OCI-LY1 (cell line): Measurements from ENCODE around the gene SNRNP35.
"Not testable (repeated sequence)": the region's sequence is repeated elsewhere in the genome, so short reads cannot be mapped to it uniquely, and the experiment has no call there.

ENCODE experiments used
- H2AFZ ChIP-seq: fragments of 200-600 bp; sonication (generic), shearing (Covaris generic); 2 replicates; pipeline ENCODE4 v1.6.0; 2014; ENCODE audit warnings: antibody characterized with exemption, mild to moderate bottlenecking, low read length
- H3F3A ChIP-seq: fragments of 200-600 bp; sonication (generic), shearing (Covaris generic); 2 replicates; pipeline ENCODE4 v1.6.0; 2014; ENCODE audit warnings: mild to moderate bottlenecking, antibody characterized with exemption, low read length, moderate library complexity; ENCODE audit not compliant: insufficient read depth
- H3K27ac ChIP-seq: fragments of 200-600 bp; sonication (generic); 2 replicates; pipeline ENCODE4 v1.5.1; 2014; ENCODE audit warnings: low read length, mixed run types, mild to moderate bottlenecking, low read depth; ENCODE audit not compliant: poor library complexity, severe bottlenecking
- H3K27me3 ChIP-seq: fragments of 200-600 bp; sonication (generic); 2 replicates; pipeline ENCODE4 v1.6.0; 2014; ENCODE audit warnings: antibody characterized with exemption, mild to moderate bottlenecking, low read length, moderate library complexity; ENCODE audit not compliant: insufficient read depth
- H3K36me3 ChIP-seq: fragments of 200-600 bp; sonication (generic); 2 replicates; pipeline ENCODE4 v1.6.1; 2014; ENCODE audit warnings: mild to moderate bottlenecking, antibody characterized with exemption, low read length, moderate library complexity, mixed read lengths; ENCODE audit not compliant: insufficient read depth
- H3K4me1 ChIP-seq: fragments of 200-600 bp; sonication (generic); 2 replicates; pipeline ENCODE4 v1.5.1; 2014; ENCODE audit warnings: mild to moderate bottlenecking, low read length, moderate library complexity; ENCODE audit not compliant: insufficient read depth, severe bottlenecking
- H3K4me2 ChIP-seq: fragments of 200-600 bp; sonication (generic), shearing (Covaris generic); 2 replicates; pipeline ENCODE4 v1.6.1; 2014; ENCODE audit warnings: low read length
- H3K4me3 ChIP-seq: fragments of 200-600 bp; sonication (generic); 2 replicates; pipeline ENCODE4 v1.5.1; 2014; ENCODE audit warnings: low read length, low read depth, mild to moderate bottlenecking, mixed read lengths; ENCODE audit not compliant: poor library complexity, severe bottlenecking
- H3K79me2 ChIP-seq: fragments of 200-600 bp; shearing (Covaris generic); 2 replicates; pipeline ENCODE4 v1.6.1; 2016; ENCODE audit warnings: mixed run types, low read length, mixed read lengths; ENCODE audit not compliant: insufficient read depth
- H3K9ac ChIP-seq: fragments of 200-600 bp; sonication (generic), shearing (Covaris generic); 2 replicates; pipeline ENCODE4 v1.6.1; 2014; ENCODE audit warnings: mild to moderate bottlenecking, low read length, mixed read lengths
- H3K9me2 ChIP-seq: fragments of 200-600 bp; sonication (generic), shearing (Covaris generic); 2 replicates; pipeline ENCODE4 v1.6.1; 2014; ENCODE audit warnings: low read depth, mild to moderate bottlenecking, low read length, mixed read lengths
- H3K9me3 ChIP-seq: fragments of 200-600 bp; shearing (Covaris generic); 2 replicates; pipeline ENCODE4 v1.6.1; 2014; ENCODE audit warnings: low read length, mixed read lengths
- H4K20me1 ChIP-seq: fragments of 200-600 bp; sonication (generic), shearing (Covaris generic); 2 replicates; pipeline ENCODE4 v1.6.0; 2016; ENCODE audit warnings: mild to moderate bottlenecking, low read length; ENCODE audit not compliant: insufficient read depth
- EZH2 ChIP-seq: fragments of 200-600 bp; sonication (generic), shearing (Covaris generic); IDR thresholded peaks from 2 replicates; pipeline ENCODE4 v1.8.0; 2017; ENCODE audit warnings: borderline replicate concordance, mixed run types, mild to moderate bottlenecking, antibody characterized with exemption, low read length, moderate library complexity, mixed read lengths
- TF ChIP-seq, protein P1 (sequence below): fragments of 200-600 bp; sonication (generic), shearing (Covaris generic); IDR thresholded peaks from 2 replicates; pipeline ENCODE4 v1.5.1; 2017; ENCODE audit warnings: mild to moderate bottlenecking, antibody characterized with exemption, low read length, moderate library complexity, mixed read lengths

The SNRNP35 gene

DNA sequence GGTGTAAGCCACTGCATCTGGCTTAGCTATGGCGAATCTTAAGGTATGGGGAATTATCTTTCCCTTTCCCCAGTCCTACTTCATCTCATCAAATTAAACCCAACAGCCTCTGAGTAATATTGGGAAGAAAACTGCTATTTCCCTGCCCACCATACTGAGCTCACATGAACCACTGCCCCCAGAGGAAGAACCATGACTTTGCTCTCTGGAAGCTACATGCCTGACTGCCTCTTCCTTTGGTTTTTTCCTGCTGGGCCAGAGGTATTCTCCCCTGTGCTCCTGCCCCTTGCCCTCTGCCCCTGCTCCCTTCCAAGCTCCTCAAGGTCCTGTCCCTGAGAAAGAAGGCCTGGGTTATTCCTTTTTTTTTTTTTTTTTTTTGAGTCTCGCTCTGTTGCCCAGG is 36.6 kb upstream of the SNRNP35 start:
- H3K27me3 ChIP-seq, result no peaks in the 10 kb centered on the region
- no peaks in the 10 kb centered on the region for H3K79me2 ChIP-seq
- no peaks in the 10 kb centered on the region for H4K20me1 ChIP-seq
- H3K4me2 ChIP-seq, result no peak overlapping the region
- no peak overlapping the region for H3K9ac ChIP-seq
- no peaks in the 10 kb centered on the region for H3K9me2 ChIP-seq
- no peaks in the 10 kb centered on the region for H3K9me3 ChIP-seq
- H3K4me1 ChIP-seq, result peaks cover 10% of the 10 kb centered on the region
- no peak overlapping the region for H2AFZ ChIP-seq
- TF ChIP-seq, protein P1, sequence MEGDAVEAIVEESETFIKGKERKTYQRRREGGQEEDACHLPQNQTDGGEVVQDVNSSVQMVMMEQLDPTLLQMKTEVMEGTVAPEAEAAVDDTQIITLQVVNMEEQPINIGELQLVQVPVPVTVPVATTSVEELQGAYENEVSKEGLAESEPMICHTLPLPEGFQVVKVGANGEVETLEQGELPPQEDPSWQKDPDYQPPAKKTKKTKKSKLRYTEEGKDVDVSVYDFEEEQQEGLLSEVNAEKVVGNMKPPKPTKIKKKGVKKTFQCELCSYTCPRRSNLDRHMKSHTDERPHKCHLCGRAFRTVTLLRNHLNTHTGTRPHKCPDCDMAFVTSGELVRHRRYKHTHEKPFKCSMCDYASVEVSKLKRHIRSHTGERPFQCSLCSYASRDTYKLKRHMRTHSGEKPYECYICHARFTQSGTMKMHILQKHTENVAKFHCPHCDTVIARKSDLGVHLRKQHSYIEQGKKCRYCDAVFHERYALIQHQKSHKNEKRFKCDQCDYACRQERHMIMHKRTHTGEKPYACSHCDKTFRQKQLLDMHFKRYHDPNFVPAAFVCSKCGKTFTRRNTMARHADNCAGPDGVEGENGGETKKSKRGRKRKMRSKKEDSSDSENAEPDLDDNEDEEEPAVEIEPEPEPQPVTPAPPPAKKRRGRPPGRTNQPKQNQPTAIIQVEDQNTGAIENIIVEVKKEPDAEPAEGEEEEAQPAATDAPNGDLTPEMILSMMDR, result no peak
- no peak for TF ChIP-seq EZH2
- no peak overlapping the region for H3K27ac ChIP-seq
- peaks cover 6% of the 10 kb centered on the region for H3K36me3 ChIP-seq
- no peak overlapping the region for H3K4me3 ChIP-seq
- no peaks in the 10 kb centered on the region for H3F3A ChIP-seq

DNA sequence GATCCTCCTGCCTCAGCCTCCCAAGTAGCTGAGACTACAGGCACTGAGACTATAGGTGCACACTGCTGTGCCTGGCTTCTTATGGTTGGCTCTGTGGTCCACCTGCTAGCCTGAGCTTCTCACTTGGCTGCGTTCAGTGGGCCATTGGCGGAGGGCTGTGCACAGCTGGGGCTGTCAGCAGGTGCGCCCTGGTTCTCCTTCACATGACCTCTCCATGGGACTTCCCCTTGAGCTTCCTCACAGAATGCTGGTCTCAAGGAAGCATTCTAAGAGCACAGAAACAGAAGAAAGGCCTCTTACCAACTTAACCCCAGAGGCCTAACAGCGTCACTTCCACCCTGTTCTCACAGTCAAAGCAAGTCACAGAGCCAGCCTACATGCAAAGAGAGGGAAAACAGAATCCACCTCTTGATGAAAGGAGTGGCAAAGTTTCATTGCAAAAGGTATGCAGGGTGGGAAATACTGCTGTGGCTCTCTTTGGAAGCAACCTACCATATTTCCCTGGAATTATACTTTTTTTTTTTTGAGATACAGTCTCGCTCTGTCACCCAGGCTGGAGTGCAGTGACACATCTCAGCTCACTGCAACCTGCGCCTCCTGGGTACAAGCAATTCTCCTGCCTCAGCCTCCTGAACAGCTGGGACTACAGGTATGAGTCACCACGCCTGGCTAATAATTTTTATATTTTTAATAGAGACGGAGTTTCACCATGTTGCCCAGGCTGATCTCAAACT is 30.7 kb upstream of the SNRNP35 start:
- Histone ChIP-seq H3K79me2 (no peaks in the 10 kb centered on the region), H3K36me3 (peaks cover 15% of the 10 kb centered on the region), H3K4me2 (peak overlapping the region; percentile 37; the same call in 1 of the 2 replicates), H3F3A (no peaks in the 10 kb centered on the region), H2AFZ (no peak overlapping the region), H3K9me2 (no peaks in the 10 kb centered on the region), H3K9me3 (no peaks in the 10 kb centered on the region), H4K20me1 (no peaks in the 10 kb centered on the region), H3K4me3 (no peak overlapping the region), H3K27me3 (no peaks in the 10 kb centered on the region), H3K27ac (peak overlapping the region; percentile 81), H3K9ac (no peak overlapping the region), H3K4me1 (peaks cover 38% of the 10 kb centered on the region)
- TF ChIP-seq EZH2, result no peak
- TF ChIP-seq, protein P1, result no peak

DNA sequence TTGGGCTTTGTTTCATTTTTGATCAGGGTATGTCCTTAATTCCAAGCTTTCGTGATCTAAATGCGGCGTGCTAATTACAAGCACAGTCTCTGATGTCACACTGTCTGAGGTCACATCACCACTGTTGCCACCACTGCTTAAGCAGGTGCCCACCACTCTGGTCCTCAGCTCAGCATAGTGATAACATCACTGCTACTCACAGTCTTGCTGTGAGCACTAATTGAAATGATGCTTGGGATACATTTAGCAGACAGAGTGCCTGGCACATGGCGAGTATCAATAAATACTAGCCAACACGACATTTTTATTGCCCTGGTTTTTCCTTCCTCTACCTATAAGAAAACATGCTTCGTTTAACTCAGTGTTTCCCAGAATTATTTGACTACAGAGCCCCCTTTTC is 29.3 kb upstream of the SNRNP35 start:
- H3K27ac ChIP-seq, result peak overlapping the region; percentile 81
- no peaks in the 10 kb centered on the region for H3K27me3 ChIP-seq
- no peak overlapping the region for H2AFZ ChIP-seq
- H4K20me1 ChIP-seq, result no peaks in the 10 kb centered on the region
- H3F3A ChIP-seq, result no peaks in the 10 kb centered on the region
- H3K4me2 ChIP-seq, result no peak overlapping the region
- H3K4me1 ChIP-seq, result peaks cover 42% of the 10 kb centered on the region
- 0 out of 2 replicates have a peak, but pooled peaks cover under 1% of the 10 kb centered on the region for H3K79me2 ChIP-seq
- TF ChIP-seq EZH2, result no peak
- TF ChIP-seq, protein P1, result no peak
- no peaks in the 10 kb centered on the region for H3K9me2 ChIP-seq
- H3K9me3 ChIP-seq, result no peaks in the 10 kb centered on the region
- no peak overlapping the region for H3K9ac ChIP-seq
- no peak overlapping the region for H3K4me3 ChIP-seq
- peaks cover 10% of the 10 kb centered on the region for H3K36me3 ChIP-seq

DNA sequence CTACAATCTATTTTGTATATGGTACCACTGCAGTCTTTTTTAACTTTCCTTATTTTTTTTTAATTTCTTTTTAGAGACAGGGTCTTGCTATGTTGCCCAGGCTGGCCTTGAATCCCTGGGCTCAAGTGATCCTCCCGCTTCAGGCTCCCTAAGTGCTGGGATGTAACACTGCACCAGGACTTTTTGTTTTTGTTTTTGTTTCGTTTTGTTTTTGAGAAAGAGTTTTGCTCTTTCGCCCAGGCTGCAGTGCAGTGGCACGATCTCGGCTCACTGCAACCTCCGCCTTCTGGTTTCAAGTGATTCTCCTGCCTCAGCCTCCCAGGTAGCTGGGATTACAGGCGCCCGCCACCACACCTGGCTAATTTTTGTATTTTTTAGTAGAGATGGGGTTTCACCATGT is 28.8 kb upstream of the SNRNP35 start:
- not testable (repeated sequence) for H3K4me2 ChIP-seq, H3K9ac ChIP-seq, H3K79me2 ChIP-seq, H4K20me1 ChIP-seq, H3K9me3 ChIP-seq, H3K27me3 ChIP-seq, H3K9me2 ChIP-seq, H3F3A ChIP-seq, H3K4me3 ChIP-seq, H2AFZ ChIP-seq
- Histone ChIP-seq H3K36me3 (peaks cover 12% of the 10 kb centered on the region), H3K27ac (peak overlapping the region; percentile 81), H3K4me1 (peaks cover 47% of the 10 kb centered on the region)

DNA sequence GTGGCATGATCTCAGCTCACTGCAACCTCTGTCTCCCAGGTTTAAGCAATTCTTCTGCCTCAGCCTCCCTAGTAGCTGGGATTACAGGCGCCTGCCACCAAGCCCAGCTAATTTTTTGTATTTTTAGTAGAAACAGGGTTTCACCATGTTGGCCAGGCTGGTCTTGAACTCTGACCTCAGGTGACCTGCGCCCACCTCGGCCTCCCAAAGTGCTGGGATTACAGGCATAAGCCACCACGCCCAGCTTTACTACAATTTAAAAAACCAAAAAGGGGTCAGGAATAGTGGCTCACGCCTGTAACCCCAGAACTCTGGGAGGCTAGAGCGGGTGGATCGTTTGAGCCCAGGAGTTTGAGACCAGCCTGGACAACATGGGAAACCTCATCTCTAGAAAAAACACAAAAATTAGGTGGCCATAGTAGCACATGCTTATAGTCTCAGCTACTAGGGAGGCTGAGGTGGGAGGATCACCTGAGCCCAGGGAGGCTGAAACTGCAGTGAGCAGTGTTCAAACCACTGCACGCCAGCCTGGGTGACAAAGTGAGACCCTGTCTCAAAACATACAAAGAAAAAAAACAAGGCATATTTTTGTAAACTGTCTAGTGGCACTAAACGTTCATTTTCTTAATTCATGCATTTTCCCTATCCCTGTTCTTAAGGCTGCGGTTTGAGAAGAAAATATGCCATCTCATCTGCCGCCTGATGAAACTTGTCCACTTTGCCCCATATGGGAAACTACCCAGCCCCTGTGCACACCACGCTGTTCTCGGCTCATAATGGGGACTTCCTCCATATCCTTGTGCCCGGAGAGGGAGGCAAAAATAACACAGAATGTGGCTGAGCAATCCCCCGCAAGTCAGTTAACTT is 25.8 kb upstream of the SNRNP35 start:
- not testable (repeated sequence) for H3K9me3 ChIP-seq, H2AFZ ChIP-seq, H4K20me1 ChIP-seq, H3F3A ChIP-seq, H3K79me2 ChIP-seq, H3K9me2 ChIP-seq, H3K27me3 ChIP-seq
- Histone ChIP-seq H3K36me3 (peaks cover 12% of the 10 kb centered on the region), H3K9ac (peak overlapping the region; percentile 18; the same call in 1 of the 2 replicates), H3K4me1 (peaks cover 61% of the 10 kb centered on the region), H3K4me3 (peak overlapping the region; percentile 44), H3K27ac (peak overlapping the region; percentile 69), H3K4me2 (peak overlapping the region; percentile 66)
